HG03064 (cell line): ENCODE measurements around the gene SYT2.
"Not testable (repeated sequence)": the region's sequence is repeated elsewhere in the genome, so short reads cannot be mapped to it uniquely, and the experiment has no call there.

Experiments used
- ATAC-seq: cut with Tn5 transposase; IDR thresholded peaks from one replicate; pipeline ENCODE4 v1.9.1; 2021; ENCODE audit warnings: low read depth; ENCODE audit not compliant: unreplicated experiment

Gene SYT2

DNA sequence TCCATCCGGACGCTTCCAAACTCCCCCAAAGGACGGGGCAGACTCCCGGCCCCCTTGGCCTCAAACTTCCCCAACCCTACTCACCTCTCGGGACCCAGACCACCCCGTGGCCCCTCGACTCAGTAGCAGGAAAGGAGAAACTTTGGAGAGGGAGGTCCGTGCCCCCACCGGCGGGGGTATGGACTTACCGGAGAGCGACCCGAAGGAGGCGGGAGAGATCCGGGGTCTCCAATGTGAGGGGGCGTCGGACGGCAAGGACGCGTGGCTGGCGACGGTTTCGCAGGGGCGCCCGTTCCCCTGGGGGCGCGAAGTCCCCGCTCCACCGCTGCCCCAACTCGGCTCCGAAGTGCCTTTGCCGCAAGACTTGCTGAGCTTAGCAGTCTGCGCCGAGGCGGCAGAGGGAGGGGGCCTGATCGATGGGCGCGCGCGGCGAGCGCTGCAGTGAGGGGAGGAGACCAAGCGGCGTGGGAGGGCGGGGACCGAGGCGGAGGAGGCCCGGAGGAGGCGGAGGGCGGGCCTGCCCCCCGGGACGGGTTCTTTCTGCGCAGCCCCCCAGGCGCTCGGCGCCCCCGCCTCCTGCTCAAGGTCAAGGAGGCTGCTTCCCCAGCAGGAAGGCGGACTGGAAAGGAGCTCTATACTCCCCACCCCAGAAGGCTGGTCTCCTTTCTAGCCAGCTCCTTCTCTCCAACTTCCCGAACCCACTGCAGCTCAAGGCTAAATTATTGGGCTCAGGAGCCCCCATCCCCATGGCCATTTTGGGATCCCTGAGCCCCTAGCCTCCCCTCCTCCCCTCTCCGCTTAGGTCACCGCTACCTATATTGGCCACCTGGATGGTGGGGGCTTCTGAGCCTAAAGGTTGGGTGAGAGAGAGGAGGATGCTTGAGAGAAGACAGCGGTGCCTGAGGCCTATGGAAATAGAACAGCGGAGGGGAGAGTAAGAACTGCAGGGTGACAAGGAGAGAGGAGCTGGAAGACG, at the start of gene SYT2:
Gene SYT2 (minus strand): TSS at position 385 of the 976 bp plus-strand sequence. CDS start 104,682 bp downstream, outside the sequence.
- no peak for ATAC-seq

DNA sequence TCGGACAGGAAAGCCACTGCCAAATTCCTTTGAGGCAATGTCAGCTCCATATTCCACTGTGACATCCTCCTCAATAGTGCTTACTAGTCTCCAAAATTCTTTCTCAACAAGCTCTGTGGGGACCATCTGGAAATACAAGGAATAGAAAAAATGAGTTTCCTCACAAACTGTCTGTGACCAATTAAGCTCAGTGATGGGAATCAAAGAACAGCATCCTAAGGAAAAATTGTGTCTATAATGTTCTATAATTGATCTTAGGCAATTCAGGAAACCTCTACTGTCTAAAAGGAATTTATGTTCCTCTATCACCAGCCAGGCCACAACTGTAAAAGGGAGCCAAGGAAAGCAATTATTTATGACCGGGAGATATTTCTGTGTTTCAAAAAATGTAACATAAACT, 46.1 kb upstream of the SYT2 start:
- ATAC-seq: no peak

DNA sequence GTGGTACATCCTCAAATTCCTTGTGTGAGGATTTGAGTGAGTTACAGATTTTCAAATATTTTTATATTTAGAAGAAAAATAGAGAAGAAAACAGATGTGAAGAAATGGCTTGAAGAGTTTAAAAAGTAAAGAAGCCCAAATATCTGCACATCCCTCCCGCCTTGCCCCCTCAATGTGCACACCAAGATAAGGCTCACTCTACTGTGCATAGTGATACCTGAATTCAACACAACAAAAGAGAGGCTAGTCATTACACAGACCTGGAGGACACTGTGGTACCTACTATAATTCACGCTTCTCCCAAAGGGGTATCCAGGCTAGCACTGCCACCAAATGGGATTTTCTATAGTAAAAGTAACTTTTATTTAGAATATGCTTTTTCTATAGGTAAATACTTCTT, 44.0 kb upstream of the SYT2 start:
- no peak for ATAC-seq

DNA sequence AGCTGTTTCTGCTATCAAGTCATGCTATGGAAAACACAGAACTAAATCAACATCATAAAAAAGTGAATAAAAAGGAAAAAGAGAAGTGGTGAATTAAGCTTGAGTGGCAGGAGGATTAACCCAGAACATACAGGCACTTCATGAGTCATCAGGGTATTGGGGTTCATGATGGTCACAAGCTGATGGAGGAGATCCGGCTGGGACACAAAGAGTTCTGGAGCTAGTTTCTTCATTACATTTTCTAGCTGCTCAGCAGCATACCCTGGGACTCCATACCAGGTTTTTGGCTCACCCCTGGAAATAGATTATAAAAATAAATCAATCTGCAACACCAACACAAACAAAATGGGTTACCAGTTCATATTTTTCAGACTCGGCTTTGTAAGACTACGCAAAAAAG, 42.5 kb upstream of the SYT2 start:
- ATAC-seq: no peak

DNA sequence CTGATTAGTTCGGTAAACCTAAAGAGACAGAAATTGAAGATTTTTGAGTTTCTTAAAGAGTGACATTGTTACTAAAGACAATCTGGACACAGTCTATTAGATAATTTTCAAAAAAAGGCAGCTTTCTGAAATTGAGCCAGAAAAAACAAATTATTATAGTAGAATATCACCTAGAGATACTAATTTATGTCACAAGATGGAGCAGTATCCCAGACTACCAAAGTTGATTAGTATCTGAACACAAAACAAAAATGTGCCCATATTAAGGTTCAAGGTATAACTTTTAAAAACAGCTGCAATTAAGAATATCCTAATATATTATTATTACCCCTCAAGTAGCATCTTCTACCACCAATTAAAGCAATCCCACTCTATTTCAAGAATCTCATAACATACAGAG, 40.5 kb upstream of the SYT2 start:
- ATAC-seq: no peak

DNA sequence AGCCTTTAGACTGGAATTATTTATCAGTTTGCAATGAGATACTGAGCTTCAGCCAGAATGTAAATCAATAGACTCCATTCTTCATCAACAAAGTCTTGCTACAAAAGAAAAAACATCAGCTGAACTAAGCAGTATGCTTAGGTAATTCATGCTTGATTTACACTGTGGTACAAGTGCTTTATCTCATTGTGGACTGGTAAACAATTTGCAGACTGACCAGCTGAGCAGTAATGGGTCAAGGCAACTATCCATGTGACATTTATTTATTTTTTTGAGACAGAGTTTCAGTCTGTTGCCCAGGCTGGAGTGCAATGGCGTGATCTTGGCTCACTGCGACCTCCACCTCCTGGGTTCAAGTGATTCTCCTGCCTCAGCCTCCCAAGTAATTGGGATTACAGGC, 39.8 kb upstream of the SYT2 start:
- ATAC-seq: no peak

DNA sequence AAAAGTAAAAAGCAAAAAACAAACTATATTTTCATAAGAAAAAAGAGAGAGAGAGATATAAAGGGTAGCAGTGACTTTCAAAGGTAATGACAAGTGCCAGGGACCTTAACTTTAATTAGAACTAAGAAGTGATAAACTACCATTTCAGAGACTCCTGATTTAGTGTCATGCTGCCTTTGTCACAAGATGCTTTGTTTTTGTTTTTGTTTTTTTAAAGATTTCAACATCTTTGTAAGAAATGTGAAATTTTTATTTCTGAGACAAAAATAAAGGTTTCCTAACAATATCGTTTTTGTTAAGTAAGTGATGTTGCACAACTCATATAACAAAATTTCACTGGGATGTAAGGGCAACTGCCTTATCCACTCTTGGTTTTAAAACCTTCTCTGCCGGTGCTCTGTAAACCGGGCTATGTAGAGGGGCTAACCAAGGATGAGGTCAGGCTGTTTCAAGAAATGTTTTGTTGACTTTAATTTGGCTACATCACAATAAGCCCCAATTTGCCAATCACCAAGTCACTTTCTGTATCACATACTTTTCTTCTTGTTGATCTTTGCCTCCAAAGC, 35.2 kb upstream of the SYT2 start:
- ATAC-seq: no peak

DNA sequence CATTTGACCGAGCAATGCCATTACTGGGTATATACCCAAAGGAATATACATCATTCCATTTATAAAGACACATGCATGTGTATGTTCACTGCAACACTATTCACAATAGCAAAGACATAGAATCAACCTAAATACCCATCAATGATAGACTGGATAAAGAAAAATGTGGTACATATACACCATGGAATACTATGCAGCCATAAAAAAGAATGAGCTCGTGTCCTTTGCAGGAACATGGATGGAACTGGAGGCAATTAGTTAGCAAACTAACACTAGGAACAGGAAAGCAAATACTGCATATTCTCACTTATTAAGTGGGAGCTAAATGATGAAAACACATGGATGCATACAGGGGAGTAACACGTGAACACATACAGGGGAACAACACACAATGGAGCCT, 34.5 kb upstream of the SYT2 start:
- ATAC-seq: not testable (repeated sequence)

DNA sequence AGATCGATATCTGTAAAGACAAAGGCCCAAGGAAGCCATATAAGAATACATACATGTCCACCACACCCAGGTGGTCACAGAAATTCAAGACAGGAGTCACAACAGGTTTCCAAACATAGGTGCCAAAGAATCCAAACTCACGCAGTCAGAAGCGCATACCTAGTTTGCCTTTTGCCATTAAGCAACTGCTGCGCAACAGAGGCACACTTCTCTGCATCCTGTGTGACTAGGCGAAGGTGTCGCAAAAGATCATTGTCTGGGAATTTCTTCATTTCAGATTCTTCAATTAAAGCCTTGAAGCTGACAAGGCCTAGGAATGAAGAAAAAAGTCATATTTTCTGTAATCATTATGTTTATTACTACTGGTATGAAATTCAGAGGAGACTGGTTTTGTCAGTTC, 32.2 kb upstream of the SYT2 start:
- no peak for ATAC-seq

DNA sequence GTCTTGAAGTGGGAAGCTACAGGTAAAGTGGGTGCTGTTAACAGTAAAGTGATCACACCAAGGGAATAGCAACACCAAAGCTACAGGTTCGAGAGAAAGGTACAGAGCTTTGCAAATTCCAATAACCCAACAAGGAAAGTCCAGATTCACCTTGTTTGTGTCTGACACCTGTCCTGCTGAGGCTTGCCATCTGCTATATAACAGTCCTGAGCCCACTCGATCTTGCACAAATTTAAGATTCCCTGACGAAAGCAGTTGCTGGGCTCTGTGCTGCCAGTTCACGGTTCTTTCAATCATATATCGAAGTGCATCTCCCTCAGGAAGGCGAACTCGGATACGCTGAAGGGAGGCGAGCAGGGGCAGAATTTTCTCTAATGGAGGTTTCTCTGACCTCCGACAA, 23.0 kb upstream of the SYT2 start:
- ATAC-seq: no peak

DNA sequence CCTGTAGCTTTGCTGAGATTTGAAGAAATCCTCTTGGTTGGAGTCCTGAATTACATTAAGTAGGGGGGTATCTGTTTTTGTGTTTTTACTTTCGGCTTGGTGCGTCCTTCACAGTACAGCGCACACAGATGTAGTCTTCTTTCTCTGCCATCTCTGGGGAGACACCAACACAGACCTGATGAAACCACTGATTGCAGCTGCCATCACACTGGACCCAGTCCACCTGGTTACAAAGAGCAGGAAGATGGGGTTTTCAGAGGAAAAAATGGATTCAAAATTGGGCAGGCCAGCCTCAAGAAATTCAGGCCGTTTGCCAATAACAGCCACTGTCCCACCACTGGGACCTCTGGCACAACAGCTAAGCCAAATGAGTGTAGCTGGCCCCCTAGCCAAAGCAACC, 18.7 kb upstream of the SYT2 start:
- ATAC-seq: no peak

DNA sequence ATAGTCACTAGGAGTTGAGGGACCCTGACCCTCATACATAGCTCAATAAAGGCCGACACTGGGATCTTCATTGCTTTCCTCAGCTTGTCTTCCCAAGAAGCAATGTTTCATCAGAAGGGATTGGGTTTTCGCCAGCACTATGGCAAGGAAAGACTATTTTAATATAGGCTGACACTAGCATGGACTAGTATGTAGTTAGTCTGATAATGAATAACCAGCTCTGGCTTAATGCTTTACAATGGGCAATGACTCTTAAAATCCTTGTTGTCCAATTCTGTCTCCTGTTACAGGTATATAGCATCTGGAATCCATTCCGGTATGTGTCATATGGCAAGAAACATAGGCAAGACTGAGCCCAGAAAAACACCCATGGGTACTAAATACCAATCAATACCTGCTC, 15.3 kb upstream of the SYT2 start:
- ATAC-seq: no peak

DNA sequence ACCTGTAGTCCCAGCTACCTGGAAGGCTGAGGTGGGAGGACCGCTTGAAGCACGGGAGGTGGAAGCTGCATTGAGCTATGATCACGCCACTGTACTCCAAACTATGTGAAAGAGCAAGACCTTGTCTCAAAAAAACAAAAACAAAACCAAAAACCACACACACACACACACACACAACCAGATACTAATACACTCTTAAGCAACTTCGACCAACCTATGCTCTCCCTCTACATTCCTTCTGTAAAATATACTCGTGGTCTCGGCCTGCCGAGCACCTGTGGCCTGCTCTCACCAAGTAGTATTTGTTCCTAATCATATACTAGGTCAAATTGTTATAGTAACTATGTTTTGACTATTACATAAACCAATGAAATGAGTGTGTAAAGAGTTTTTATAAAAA, 13.5 kb upstream of the SYT2 start:
- ATAC-seq: no peak

DNA sequence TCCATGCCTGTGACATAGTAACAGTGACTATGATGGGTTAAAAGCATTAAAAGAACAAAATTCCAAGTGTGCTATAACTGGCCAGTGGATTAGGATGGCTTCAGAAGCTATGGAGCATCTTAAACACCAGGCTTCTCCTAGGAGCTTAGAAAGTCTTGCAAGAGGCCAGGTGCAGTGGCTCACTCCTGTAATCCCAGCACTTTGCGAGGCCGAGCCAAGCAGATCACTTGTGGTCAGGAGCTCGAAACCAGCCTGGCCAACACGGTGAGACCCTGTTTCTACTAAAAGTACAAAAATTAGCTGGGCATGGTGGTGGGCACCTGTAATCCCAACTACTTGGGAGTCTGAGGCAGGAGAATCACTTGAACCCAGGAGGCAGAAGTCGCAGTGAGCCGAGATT, 12.8 kb upstream of the SYT2 start:
- ATAC-seq: not testable (repeated sequence)

DNA sequence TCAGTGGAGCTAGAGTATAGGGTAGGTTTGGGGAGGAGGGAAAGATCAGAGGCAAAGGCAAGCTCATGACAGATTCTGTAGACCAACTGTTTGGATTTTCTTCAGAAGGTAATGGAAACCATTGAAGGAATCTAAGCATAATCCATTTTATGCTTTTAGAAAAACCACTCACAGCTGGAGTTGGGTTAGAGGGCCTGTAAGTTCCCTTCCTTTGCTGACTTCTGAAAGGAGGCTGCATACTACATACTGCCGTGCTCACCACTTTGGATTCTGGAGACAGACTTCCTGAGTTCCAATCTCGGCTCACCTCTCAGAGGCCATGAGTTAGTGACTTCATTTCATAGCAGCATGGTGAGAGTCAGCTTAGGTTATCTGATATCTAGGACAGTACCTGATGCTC, 6.4 kb upstream of the SYT2 start:
- no peak for ATAC-seq

DNA sequence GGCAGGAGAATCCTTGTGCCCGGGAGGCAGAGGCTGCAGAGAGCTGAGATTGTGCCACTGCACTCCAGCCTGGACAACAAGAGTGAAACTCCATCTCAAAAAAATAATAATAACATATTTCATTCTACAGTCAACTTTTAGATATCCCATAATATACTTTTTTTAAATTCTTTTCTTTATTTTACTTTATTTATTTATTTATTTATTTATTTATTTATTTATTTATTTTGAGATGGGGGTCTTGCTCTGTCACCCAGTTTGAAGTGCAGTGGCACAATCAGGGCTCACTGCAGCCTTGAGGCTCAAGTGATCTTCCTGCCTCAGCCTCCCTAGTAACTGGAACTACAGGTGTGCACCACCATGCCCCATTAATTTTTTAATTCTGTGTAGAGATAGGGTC, 3.9 kb upstream of the SYT2 start:
- not testable (repeated sequence) for ATAC-seq

DNA sequence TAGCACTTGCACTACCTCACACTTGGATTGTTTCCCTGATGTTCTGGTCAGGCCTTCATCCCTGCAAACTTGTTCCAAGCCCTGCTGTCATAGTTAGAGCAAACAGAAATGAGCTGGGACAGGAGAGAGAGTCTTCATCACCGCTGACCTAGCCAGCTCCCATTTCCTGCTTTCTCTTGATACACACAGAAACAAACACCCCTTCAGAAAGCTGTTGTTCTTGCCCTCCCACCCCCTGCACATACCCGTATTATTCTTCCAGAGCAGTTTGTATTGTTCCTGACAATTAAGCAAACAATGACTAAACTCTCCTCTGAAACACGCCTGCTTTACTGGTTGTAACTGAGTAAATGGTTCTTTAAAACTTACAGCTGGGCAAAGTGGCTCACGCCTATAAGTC, 2.9 kb upstream of the SYT2 start:
- ATAC-seq: no peak

DNA sequence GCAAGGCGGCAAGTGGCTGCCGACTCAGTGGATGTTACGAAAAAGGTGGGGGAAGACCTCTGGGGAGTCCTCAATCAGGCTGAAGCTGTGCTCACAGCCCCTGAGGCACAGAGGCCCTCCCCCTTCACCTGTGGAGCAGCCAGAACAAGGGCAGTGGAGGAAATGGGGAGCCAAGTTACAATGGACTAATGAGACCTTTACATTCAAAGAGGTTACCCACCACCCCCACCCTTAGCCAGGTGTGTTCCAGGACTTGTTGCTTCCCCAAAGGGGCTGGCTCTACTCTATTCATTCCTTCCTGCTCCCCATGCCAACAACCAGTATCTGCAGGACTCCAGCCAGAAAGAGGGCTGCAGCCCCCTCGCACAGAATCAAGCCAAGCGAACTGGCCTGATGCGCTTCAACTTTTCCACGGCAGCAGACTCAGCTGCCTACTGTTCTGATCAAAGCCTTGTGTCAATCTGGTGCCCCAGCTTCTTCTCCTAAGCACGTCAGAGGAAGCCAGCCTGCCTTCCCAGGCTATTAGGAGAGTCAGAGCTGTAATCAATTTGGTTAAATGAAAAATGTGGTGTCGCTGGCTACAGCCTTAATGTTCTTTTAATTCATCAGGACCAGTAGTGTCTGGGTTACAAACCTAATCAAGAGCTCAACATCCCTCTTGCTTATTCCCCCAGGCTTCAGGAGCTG, 1.8 kb upstream of the SYT2 start:
- no peak for ATAC-seq

DNA sequence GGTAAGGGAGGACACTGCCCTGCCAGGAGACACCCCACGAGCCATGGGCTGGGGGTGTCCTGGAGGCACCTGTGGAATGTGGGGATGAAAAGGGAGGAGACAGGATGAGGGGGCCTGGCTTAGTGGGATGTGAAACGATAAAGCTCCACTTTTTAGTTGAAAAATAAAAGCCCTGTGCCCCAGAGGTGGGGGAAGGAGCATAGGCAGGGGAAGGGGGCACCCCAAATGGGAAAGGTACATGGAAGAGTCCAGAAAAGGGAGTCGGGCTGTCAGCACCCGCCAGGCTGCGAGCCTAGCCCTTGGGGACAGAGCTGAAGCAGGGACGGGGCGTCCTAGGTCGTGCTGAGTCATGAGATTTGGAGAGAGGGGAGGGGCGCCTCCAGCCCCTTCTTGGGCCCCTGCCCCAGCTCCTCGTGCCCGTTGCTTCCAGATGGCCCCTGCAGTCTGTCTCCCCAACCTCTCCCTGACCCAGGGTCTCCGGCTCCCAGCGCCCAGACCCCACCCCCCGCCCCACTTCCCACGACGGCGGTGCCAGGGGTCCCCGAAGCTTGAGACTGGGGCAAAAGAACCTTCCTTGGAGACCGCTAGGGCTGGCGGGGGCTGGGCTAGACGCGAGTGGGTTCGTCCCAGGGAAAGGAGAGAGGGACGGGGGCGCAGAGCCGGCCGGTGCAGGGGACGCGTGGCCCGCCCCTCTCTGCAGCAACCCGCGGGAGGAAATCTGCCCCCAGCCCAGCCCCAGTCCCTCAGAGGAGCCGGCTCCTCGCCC, 795 bp downstream of the SYT2 start:
- no peak for ATAC-seq

DNA sequence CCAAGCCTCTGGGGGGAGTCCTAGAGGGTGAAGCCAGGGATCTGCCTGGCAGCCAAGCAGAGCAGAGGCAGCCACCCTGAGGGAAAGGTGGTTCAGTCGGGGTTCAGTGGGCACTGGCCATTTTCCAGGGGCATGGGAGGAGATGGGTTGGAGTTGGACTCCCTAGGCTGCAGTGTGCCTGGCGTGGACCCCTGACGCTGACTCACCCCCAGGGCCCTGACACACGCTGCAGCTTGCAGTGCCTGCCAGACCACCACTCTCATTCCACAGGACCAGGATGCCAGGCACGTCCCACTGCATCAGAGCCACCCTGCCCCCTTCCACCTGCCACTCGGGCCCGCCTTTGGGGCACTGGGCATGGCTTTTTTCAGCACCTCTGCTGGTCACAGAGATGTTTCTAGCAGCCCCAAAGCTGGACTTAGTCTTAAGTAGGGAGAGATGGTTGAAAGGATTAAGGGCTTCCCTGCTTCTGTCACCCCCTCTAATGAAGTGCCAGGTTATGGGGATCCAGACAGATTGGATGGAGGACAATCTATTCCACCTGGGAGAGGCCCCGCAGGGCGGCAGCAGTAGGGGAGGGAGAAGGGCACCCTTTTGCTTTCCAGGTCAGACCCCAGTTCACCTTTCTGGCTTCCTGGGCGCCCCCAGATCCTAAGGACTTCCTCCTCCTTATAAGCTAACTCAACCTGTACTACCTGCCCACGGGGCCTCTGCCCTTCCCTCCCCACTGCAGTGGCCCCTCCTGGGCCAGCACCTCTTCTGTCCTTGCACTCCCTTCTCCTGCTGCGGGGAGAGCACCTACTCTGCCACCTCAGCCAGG, 1.6 kb downstream of the SYT2 start:
- no peak for ATAC-seq
